Uterus (tissue), 2 donors: ENCODE measurements around the gene SNAP47.

Experiments
- POLR2A ChIP-seq, 2 donors: fragments of 450-650 bp; IDR thresholded peaks; one replicate each; pipeline ENCODE4 v1.6.1; 2016; ENCODE audit warnings: antibody characterized with exemption in 2 of 2, mild to moderate bottlenecking in 1 of 2, moderate library complexity in 1 of 2
- TF ChIP-seq, protein P1 (sequence below), 4 experiments: fragments of 200-600 bp in 2 of 4; fragments of 450-650 bp in 2 of 4; sonication (generic) in 2 of 4; IDR thresholded peaks; one replicate each; pipeline ENCODE4 v1.5.1; 2016 to 2019; ENCODE audit warnings: antibody characterized with exemption in 4 of 4, mild to moderate bottlenecking in 2 of 4, moderate library complexity in 1 of 4

DNA sequence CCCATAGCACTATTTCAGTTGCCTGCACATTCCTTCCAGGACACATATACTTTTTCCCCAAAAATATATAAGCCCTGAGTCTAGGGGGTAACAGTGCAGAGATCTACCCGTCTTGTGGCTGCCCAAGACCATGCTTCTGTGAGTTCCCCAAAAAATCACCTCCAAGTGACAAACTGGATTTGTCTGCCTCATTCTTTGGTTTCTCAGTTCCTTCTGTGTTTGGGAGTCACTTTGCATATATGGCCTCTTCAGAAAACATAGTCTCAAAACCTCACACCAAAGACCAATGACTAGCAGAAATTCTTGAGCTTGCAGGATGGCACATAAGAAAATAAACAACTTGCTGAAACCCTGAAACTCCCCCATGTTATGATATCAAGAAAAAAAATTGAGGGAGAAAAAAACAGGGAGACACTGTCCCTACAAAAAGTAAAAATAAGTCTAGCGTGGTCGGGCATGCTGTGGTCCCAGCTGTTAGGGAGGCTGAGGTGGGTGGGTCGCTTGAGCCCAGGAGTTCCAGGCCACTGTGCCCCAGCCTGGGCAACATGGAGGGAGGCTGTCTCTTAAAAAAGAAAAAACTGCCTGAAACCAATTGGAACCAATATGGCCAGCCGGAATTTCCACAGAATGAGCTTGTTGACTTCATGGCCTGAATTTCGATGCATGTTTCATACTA, 8.2 kb upstream of the SNAP47 start:
- TF ChIP-seq, protein P1, sequence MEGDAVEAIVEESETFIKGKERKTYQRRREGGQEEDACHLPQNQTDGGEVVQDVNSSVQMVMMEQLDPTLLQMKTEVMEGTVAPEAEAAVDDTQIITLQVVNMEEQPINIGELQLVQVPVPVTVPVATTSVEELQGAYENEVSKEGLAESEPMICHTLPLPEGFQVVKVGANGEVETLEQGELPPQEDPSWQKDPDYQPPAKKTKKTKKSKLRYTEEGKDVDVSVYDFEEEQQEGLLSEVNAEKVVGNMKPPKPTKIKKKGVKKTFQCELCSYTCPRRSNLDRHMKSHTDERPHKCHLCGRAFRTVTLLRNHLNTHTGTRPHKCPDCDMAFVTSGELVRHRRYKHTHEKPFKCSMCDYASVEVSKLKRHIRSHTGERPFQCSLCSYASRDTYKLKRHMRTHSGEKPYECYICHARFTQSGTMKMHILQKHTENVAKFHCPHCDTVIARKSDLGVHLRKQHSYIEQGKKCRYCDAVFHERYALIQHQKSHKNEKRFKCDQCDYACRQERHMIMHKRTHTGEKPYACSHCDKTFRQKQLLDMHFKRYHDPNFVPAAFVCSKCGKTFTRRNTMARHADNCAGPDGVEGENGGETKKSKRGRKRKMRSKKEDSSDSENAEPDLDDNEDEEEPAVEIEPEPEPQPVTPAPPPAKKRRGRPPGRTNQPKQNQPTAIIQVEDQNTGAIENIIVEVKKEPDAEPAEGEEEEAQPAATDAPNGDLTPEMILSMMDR (IDR thresholded peaks at IDR 0.05), result no peak
- no peak for TF ChIP-seq POLR2A (IDR thresholded peaks at IDR 0.05)
